Vagina (tissue), 2 donors: ENCODE data around the gene ELOVL5.

ENCODE experiments used
- POLR2A ChIP-seq, 2 donors: fragments of 450-650 bp; IDR thresholded peaks; one replicate each; pipeline ENCODE4 v1.6.1; 2017; ENCODE audit warnings: antibody characterized with exemption in 2 of 2, mild to moderate bottlenecking in 2 of 2, moderate library complexity in 2 of 2
- TF ChIP-seq, protein P1 (sequence below), 3 experiments: fragments of 450-650 bp in 2 of 3; fragments of 200-600 bp in 1 of 3; sonication (generic) in 1 of 3; IDR thresholded peaks; one replicate each; pipeline ENCODE4 v1.5.1; 2017 to 2019; ENCODE audit warnings: antibody characterized with exemption in 3 of 3, mild to moderate bottlenecking in 2 of 3, moderate library complexity in 2 of 3

- no peak for TF ChIP-seq POLR2A (IDR thresholded peaks at IDR 0.05)
- TF ChIP-seq, protein P1, sequence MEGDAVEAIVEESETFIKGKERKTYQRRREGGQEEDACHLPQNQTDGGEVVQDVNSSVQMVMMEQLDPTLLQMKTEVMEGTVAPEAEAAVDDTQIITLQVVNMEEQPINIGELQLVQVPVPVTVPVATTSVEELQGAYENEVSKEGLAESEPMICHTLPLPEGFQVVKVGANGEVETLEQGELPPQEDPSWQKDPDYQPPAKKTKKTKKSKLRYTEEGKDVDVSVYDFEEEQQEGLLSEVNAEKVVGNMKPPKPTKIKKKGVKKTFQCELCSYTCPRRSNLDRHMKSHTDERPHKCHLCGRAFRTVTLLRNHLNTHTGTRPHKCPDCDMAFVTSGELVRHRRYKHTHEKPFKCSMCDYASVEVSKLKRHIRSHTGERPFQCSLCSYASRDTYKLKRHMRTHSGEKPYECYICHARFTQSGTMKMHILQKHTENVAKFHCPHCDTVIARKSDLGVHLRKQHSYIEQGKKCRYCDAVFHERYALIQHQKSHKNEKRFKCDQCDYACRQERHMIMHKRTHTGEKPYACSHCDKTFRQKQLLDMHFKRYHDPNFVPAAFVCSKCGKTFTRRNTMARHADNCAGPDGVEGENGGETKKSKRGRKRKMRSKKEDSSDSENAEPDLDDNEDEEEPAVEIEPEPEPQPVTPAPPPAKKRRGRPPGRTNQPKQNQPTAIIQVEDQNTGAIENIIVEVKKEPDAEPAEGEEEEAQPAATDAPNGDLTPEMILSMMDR (IDR thresholded peaks at IDR 0.05), result no peak
These were observed 37.8 kb downstream of the ELOVL5 start for GRCh38 chr6:53310771-53311585.
